H1 (cell line): ENCODE measurements around the gene MAPK9. TPM values are rescaled to one million over a fixed set of nuclear protein-coding genes. Genes with fewer than 3 reads are reported as not detected.

ENCODE experiments used
- CHD7 ChIP-seq: fragments of 300-600 bp; sonication (generic); IDR thresholded peaks from 2 replicates; pipeline ENCODE4 v1.7.1; 2012; ENCODE audit warnings: low read length, moderate library complexity, mild to moderate bottlenecking, inconsistent platforms; ENCODE audit not compliant: insufficient replicate concordance
- ZNF274 ChIP-seq: IDR thresholded peaks from 2 replicates; pipeline ENCODE4 v1.7.0; 2012; ENCODE audit warnings: low read length, borderline replicate concordance; ENCODE audit errors: extremely low read depth
- polyA plus RNA-seq, 7 experiments: library from polyadenylated mRNA; depleted of rRNA in 3 of 7; stranded (reverse) in 5 of 7; unstranded in 2 of 7; fragments of >200 nt in 5 of 7; fragments of 200-250 nt in 2 of 7; gene quantifications; 1 replicate in 5 of 7; 2 replicates in 1 of 7; 4 replicates in 1 of 7; pipeline versions ENCODE4 v1.2.1 to v1.2.3, GENCODE V29; 2011 to 2013; ENCODE audit warnings: missing spikeins in 2 of 7, mixed read lengths in 2 of 7
- total RNA-seq: library from RNA; stranded (reverse); fragmentation: NEBNext Ultra II Directional; extraction: Animal tissue kit (Norgen Biotek cat#: 25700); gene quantifications from 2 replicates; pipeline ENCODE4 v1.2.1, GENCODE V29; 2021

Gene MAPK9
- total and polyA plus RNA-seq, 2 of the 8 experiments (the other 6 are each of a cell fraction or from before 2014, with no cell fraction given) = 22.3 to 43.7 TPM

DNA sequence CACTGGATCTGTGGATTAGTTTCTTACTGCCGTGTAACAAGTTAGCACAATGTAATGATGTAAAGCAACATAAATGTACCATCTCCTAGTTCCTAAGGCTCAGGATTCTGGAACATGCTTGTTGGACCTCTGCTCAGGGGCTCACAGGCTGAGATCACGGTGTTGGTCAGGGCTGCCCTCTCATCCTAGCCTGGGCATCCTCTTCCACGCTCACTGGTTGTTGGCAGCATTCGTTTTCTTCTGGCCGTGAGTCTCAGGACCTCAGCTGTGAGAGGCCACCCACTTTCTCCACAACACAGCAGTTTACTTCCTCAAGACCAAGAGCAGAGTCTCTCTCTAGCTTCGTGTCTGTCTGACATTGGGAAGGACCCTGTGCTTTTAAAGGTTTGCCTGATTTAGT lies 100.2 kb downstream of the MAPK9 start (continued):
- TF ChIP-seq ZNF274 (no peak), CHD7 (no peak)
